ENCODE data around the gene DAB1.

Gene DAB1

DNA sequence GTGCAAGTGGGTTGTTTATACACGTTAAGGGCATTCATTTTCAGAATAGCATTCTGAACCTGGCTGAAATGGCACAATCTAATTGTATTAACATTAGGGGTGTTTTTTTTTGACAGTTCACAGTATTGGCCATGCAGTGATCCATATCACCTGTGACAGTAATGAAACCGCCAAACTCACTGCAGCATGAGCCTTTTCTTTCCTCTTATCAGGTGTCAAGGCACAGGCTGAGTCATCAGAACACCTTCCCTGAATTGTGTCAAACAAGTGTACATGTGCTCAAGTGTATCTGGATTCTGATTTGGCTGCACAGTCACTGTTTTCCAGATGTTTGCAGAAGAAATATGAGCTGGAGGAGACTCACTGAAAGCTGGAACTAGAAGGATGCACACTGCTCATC lies 410.3 kb downstream of the DAB1 start:
- H2AFZ ChIP-seq (ENCODE audit: low read depth, low read length, severe bottlenecking), result no peak overlapping the region
- no peak overlapping the region for H3K27ac ChIP-seq (ENCODE audit: low read depth, low read length)
- H3K4me2 ChIP-seq (ENCODE audit: low read depth, low read length, poor library complexity, severe bottlenecking), result no peak overlapping the region
- no peaks in the 10 kb centered on the region for H3F3A ChIP-seq (ENCODE audit: insufficient read depth)
- no peaks in the 10 kb centered on the region for H3K9me2 ChIP-seq (replicated peaks; ENCODE audit: insufficient read depth, low read length)
- no peak overlapping the region for H3K9ac ChIP-seq (ENCODE audit: low read length)
- no peaks in the 10 kb centered on the region for H4K20me1 ChIP-seq (ENCODE audit: low read depth, low read length)
- TF ChIP-seq, protein P1, sequence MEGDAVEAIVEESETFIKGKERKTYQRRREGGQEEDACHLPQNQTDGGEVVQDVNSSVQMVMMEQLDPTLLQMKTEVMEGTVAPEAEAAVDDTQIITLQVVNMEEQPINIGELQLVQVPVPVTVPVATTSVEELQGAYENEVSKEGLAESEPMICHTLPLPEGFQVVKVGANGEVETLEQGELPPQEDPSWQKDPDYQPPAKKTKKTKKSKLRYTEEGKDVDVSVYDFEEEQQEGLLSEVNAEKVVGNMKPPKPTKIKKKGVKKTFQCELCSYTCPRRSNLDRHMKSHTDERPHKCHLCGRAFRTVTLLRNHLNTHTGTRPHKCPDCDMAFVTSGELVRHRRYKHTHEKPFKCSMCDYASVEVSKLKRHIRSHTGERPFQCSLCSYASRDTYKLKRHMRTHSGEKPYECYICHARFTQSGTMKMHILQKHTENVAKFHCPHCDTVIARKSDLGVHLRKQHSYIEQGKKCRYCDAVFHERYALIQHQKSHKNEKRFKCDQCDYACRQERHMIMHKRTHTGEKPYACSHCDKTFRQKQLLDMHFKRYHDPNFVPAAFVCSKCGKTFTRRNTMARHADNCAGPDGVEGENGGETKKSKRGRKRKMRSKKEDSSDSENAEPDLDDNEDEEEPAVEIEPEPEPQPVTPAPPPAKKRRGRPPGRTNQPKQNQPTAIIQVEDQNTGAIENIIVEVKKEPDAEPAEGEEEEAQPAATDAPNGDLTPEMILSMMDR (IDR thresholded peaks at IDR 0.05; ENCODE audit: insufficient read depth, low read length, poor library complexity, severe bottlenecking), result no peak
- no peak for TF ChIP-seq EZH2phosphoT487 (conservative IDR thresholded peaks at IDR 0.05; ENCODE audit: low read length)
- no peaks in the 10 kb centered on the region for H3K27me3 ChIP-seq (ENCODE audit: low read length)
- no peaks in the 10 kb centered on the region for H3K79me2 ChIP-seq (ENCODE audit: insufficient read depth, low read length)
- no peak overlapping the region for H3K4me3 ChIP-seq (ENCODE audit: insufficient read depth, low read length, poor library complexity, severe bottlenecking)
- H3K36me3 ChIP-seq (ENCODE audit: low read length), result no peaks in the 10 kb centered on the region
- no peaks in the 10 kb centered on the region for H3K9me3 ChIP-seq (ENCODE audit: insufficient read depth, low read length)

DNA sequence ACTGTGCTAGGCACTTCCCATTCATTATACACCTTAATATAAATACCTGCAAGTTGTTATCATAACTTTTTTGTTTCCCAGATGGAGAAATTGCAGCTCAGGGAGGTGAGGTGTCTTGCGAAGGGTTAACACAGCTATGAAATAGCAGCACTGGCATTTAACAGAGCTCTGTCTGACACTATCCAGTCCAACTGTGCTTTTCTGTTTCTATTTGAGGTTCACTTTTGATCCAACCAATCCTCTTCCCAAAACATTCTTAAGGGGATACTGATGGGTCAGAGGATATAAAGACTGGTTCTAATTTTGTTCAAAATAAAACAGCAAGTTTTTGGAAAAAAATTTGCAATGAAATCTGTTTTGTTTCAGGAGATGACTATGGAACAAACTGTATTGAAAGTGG lies 411.5 kb downstream of the DAB1 start:
- Histone ChIP-seq H3K79me2 (ENCODE audit: insufficient read depth, low read length) (no peaks in the 10 kb centered on the region), H3K4me3 (ENCODE audit: insufficient read depth, low read length, poor library complexity, severe bottlenecking) (no peak overlapping the region), H3F3A (ENCODE audit: insufficient read depth) (no peaks in the 10 kb centered on the region), H3K27ac (ENCODE audit: low read depth, low read length) (no peak overlapping the region), H3K27me3 (ENCODE audit: low read length) (no peaks in the 10 kb centered on the region), H4K20me1 (ENCODE audit: low read depth, low read length) (no peaks in the 10 kb centered on the region), H3K9me3 (ENCODE audit: insufficient read depth, low read length) (no peaks in the 10 kb centered on the region), H3K4me2 (ENCODE audit: low read depth, low read length, poor library complexity, severe bottlenecking) (no peak overlapping the region), H3K36me3 (ENCODE audit: low read length) (no peaks in the 10 kb centered on the region), H2AFZ (ENCODE audit: low read depth, low read length, severe bottlenecking) (no peak overlapping the region), H3K9ac (ENCODE audit: low read length) (no peak overlapping the region), H3K9me2 (replicated peaks; ENCODE audit: insufficient read depth, low read length) (no peaks in the 10 kb centered on the region)
- TF ChIP-seq, protein P1 (IDR thresholded peaks at IDR 0.05; ENCODE audit: insufficient read depth, low read length, poor library complexity, severe bottlenecking), result no peak
- TF ChIP-seq EZH2phosphoT487 (conservative IDR thresholded peaks at IDR 0.05; ENCODE audit: low read length), result no peak

DNA sequence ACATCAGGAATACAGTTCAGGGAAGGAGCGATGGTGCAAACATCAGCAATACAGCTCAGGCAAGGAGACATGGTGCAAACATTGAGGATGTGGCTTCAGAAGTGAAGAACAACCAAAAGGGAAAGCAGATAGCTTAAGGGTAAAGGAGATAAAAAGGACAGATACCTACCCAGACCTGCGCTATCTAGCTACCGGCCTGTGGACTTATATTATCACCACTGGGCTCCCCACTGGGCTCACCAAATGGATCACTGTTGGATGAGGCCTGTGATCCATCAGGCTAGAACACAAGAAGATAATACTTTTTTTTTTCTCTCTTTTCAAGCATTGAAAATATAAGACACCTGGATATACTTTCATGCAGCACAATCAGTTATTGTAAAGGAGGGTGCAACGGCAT lies 413.3 kb downstream of the DAB1 start:
- H3K36me3 ChIP-seq (ENCODE audit: low read length), result no peaks in the 10 kb centered on the region
- no peaks in the 10 kb centered on the region for H4K20me1 ChIP-seq (ENCODE audit: low read depth, low read length)
- no peak overlapping the region for H2AFZ ChIP-seq (ENCODE audit: low read depth, low read length, severe bottlenecking)
- H3K79me2 ChIP-seq (ENCODE audit: insufficient read depth, low read length), result no peaks in the 10 kb centered on the region
- no peak overlapping the region for H3K27ac ChIP-seq (ENCODE audit: low read depth, low read length)
- no peak overlapping the region for H3K4me2 ChIP-seq (ENCODE audit: low read depth, low read length, poor library complexity, severe bottlenecking)
- H3F3A ChIP-seq (ENCODE audit: insufficient read depth), result no peaks in the 10 kb centered on the region
- no peak overlapping the region for H3K4me3 ChIP-seq (ENCODE audit: insufficient read depth, low read length, poor library complexity, severe bottlenecking)
- H3K9me2 ChIP-seq (replicated peaks; ENCODE audit: insufficient read depth, low read length), result no peaks in the 10 kb centered on the region
- TF ChIP-seq, protein P1 (IDR thresholded peaks at IDR 0.05; ENCODE audit: insufficient read depth, low read length, poor library complexity, severe bottlenecking), result no peak
- no peak for TF ChIP-seq EZH2phosphoT487 (conservative IDR thresholded peaks at IDR 0.05; ENCODE audit: low read length)
- H3K9me3 ChIP-seq (ENCODE audit: insufficient read depth, low read length), result no peaks in the 10 kb centered on the region
- H3K27me3 ChIP-seq (ENCODE audit: low read length), result no peaks in the 10 kb centered on the region
- no peak overlapping the region for H3K9ac ChIP-seq (ENCODE audit: low read length)
